Activated T-cell treated with anti-CD3 and anti-CD28 coated beads for 48 hours (primary cell): ENCODE data around the gene DNPH1.

Experiments
- DNase-seq: peaks from one replicate; pipeline ENCODE4 v3.0.0-alpha.2; 2020; ENCODE audit warnings: low read depth

The DNPH1 gene

DNA sequence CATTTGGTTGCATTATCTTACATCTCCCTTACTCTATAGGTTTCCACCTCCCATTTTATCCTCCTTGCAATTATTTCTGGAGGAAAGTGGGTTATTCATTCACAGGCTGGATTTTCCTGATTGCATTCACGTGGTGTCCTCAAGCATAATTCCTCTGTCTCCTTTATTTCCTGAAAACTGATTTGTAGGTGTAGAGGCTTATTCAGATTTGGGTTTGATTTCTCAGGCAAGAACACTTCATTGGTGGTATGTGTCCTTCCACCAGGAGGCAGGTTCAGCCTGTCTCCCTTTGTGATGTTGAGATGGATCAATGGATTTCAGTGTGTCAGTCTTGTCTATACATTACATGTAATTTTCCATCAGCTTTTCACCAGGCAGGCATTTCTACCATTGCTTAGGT, 17.3 kb downstream of the DNPH1 start:
- DNase-seq, result no peak

GRCh38 chr6:43207286-43207685, 22.0 kb downstream of the DNPH1 start:
- DNase-seq, result no peak

DNA sequence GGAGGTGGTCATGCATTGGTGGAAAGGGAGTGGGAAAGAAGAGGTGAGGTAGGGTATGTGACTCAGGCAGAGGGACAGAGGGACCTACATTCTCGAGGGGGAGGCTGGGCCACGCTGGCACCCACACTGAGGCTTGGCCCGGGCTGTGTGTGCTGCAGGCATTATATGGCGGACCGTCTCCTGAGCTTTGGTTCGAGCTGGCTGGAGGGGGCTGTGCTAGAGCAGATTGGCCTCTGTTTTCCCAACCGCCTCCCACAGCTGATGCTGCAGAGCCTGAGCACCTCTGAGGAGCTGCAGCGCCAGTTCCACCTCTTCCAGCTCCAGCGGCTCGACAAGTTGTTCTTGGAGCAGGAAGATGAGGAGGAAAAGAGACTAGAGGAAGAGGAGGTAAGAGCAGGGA, 23.4 kb downstream of the DNPH1 start:
- no peak for DNase-seq

DNA sequence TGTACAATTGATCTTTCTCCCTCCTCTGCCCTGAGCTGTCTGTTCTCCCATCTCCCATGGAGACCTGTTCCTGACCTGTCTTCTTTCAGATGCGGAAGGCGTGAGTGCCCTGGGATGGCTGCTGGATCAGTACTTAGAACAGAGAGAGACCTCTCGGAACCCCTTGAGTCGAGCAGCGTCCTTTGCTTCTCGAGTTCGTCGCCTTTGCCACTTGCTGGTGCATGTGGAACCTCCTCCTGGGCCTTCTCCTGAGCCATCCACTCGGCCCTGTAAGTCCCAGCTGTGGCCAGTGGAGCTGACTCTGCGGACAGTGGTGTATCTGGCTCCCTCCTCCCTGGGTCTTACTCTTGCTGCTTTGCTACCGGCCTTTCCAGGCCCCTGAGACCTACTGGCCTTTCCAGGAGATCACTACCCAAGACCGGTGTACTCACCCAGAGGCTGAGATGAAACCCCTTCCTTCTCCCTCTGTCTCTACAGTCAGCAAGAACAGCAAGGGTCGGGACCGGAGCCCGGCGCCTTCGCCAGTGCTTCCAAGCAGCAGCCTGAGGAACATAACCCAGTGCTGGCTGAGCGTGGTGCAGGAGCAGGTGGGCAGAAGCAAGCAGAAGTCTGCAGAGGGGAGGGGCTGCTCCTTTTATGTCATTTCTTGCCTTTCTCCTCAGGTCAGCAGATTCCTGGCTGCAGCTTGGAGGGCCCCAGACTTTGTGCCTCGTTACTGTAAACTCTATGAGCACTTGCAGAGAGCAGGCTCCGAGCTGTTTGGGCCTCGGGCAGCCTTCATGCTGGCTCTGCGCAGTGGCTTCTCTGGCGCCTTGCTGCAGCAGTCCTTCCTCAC, 24.8 kb downstream of the DNPH1 start:
- no peak for DNase-seq

DNA sequence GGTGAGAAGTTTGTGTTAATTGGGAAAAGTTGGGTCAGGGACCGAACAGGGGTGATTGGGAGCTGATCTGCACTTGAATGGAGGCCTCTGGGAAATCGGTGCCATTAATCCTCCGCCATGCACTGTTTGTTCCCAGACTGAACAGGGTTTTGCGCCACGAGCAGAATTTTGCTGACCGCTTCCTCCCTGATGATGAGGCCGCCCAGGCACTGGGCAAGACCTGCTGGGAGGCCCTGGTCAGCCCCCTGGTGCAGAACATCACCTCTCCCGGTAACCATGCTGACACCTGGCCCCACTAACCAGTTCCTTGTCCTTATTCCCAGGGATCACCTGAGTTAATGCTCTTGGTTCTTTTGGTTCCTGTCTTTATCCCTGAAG, 25.6 kb downstream of the DNPH1 start:
- DNase-seq, result no peak

DNA sequence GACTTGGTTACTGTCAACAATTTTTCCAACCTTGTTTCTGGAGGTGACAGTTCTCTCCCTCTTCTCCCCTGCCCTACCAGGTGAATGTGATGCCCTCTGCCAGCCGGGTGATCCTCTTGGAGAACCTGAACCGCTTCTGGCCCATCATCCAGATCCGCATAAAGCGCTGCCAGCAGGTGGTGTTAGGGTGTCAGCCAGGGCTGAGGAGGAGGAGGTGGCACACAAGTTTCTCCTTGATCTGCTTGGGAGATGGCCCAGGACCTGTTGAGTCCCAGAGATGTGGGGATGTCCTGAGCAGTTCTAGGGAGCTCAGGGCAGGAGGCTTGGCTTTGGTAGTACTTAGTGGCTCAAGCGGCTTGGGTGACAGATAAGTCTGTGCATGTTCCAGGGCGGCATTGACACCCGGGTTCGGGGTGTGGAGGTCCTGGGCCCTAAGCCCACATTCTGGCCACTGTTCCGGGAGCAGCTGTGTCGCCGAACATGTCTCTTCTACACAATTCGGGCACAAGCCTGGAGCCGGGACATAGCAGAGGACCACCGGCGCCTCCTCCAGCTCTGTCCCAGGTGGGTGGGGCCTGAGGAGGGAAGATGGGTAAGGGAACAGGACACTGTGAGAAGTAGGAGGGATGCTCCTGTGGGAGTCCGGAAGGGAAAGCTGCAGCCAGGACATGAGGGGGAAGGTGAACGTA, 26.1 kb downstream of the DNPH1 start:
- DNase-seq, result no peak

DNA sequence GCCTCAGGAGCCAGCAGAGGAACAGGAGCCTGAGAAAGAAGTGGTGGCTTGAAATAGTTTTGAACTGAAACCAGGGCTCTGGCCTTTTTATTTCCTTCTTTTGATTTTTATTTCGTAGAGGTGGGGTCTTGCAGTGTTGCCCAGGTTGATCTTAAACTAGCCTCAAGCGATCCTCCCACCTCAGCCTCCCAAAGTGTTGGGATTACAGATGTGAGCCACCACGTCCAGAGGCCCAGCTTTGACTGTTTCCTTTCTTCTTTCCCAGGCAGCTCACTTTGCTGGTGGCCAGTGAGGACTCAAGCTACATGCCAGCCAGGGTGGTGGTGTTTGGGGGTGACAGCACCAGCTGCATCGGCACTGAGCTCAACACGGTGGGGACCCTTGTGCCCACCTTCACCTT, 26.8 kb downstream of the DNPH1 start:
- no peak for DNase-seq

- no peak for DNase-seq
Measured at GRCh38 chr6:43200541-43200940, 28.7 kb downstream of the DNPH1 start.

DNA sequence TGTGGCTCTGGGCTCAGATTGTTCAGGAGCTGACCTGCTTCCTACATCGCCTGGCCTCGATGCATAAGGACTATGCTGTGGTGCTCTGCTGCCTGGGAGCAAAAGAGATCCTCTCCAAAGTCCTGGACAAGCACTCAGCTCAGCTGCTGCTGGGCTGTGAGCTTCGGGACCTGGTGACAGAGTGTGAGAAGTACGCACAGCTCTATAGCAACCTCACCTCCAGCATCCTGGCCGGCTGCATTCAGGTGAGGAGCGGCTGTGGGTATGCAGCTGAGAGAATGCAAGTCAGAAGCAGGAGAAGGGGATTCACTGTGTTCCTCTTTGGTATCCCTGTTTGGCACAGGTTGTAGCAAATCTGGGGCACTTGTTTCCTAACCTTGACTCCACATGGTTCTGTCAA, 29.4 kb downstream of the DNPH1 start:
- DNase-seq, result no peak

GRCh38 chr6:43196337-43196736, 32.9 kb downstream of the DNPH1 start:
- DNase-seq, result no peak

DNA sequence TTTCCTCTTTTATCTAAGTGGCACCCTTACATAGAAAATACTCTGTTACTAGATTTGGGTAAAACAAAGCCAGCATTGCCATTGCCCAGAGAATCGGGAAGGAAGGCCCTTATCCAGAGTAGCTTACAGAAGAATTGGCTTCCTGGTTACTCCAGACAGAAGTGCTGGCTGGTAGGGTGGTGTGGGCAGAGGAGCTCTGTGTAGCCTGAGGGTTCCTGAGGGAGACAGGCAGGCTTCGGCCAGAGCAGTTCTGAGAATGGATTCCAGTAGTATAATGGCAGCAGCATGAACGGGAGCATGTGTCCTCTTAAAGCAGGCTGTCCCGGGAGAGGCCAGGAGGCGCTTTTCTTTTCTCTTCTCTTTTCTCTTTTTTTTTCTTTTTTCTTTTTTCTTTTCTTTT, 35.4 kb downstream of the DNPH1 start:
- no peak for DNase-seq

DNA sequence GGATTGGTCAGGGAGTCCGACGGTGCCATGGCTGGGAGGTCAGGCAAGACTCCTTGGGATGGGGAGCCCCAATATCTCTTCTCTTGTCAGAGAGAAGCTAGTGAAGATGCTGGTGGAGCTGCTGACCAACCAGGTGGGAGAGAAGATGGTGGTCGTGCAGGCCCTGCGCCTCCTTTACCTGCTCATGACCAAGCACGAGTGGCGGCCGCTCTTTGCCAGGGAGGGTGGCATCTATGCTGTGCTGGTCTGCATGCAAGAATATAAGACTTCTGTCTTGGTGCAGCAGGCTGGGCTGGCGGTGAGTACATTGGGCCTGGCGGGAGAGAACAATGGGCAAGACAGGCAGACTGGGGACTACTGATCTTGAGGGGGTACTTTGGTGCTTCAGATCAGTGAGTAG, 36.4 kb downstream of the DNPH1 start:
- DNase-seq, result no peak

DNA sequence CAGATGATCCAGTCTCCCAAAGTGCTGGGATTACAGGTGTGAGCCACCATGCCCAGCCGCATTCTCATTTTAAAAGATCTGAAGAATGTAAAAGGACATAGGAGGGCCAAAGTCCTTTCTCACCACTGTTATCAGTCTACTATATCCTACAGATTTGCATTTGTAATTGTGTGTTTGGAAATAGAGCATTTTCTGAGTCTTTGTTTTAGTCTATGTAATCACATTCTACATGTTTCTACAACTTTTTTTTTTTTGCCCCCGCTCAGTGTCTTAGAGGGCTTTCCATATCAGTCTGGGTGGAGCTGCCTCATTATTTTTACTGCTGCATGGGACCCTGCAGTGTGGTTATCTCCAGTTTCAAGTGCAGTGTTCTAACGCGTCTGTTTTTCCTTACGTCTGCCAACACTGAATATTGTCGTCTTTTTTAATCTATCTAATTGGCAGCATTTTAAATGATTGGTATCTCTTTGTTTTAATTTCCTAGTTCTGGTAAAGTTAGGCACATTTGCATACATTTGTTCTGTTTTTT, 39.4 kb downstream of the DNPH1 start:
- no peak for DNase-seq

GRCh38 chr6:43188426-43188825, 40.9 kb downstream of the DNPH1 start:
- DNase-seq, result no peak

DNA sequence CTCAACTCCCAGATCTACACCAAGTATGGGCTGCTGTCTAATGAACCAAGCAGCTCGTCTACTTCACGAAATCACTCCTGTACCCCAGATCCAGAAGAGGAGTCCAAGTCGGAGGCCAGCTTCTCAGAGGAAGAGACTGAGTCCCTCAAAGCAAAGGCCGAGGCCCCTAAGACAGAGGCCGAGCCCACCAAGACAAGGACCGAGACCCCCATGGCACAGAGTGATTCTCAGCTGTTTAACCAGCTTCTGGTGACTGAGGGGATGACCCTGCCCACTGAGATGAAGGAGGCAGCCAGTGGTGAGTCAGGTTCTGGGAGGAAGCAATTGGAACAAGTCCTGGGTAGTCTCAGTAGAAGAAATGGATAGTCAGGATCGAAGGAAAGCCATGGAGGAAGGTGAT, 41.5 kb downstream of the DNPH1 start:
- no peak for DNase-seq

DNA sequence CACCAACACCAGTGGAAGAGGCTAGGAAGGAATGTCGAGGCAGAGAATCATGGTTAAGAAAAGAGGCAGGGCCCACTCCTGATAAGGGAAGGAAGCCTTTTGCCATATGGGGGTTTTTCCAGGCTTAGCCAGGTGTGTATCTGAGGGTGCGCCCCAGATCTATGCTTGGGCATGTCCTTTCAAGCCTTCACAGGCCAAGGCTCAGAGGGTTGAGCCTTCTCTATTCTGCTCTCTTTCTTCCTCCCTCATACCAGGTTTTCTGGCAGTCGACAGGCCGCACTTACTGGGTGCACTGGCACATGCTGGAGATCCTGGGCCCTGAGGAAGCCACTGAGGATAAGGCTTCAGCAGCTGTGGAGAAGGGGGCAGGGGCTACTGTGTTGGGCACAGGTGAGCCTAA, 42.6 kb downstream of the DNPH1 start:
- DNase-seq, result no peak

- DNase-seq, result no peak
Measured at GRCh38 chr6:43186019-43186418, 43.3 kb downstream of the DNPH1 start.

GRCh38 chr6:43185391-43185985, 43.8 kb downstream of the DNPH1 start:
- DNase-seq, result no peak

GRCh38 chr6:43184268-43184985, 44.9 kb downstream of the DNPH1 start:
- DNase-seq, result no peak

GRCh38 chr6:43183441-43183840, 45.8 kb downstream of the DNPH1 start:
- DNase-seq, result no peak

DNA sequence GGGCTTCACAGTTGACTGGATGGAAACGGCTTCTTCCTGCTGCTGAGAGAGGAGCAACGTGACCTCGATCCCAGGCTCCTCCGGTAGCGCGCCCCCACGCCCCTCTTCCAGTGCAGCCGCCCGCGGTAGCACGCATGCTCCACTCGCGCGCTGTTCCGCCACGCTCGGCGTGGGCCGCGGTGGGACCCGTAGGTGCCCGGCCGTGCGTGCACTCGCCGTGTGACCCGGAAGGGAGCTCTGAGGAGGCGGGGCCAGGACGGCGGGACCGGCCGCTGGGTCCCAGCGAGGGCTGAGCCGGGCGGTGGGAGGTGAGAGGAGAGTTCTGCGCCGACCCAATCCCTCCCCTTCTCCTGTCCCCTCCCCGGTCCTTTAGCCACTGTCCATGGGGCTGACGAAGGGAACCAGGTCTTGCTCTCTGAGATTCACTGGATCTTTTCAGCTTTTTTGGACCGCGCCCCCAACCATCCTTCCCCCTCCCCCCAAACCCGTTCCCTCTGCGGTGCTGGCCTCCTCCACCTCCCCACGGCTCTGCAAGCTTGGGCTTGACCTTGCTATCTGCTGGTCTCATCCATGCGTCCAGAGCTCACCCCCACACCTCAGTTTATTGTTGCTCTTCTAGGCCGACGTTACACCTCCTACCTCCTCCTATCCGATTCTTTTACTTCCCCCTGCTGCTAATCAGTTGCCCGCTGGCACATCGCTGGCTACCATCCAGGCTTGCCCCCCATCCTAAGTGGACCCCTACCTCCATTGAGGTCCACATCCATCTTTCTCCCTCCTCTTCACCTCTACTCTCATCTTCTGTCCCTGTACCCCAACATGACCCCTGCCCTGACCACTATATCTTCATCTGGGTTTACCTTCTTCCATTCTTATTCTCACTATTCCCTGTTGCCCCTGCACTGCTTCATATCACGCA, 47.1 kb downstream of the DNPH1 start, which contains the start of gene CUL9:
TSS of gene CUL9 (plus strand) at position 255 of the 919 bp plus-strand sequence. CDS start 2,115 bp downstream, outside the sequence.
- peak; percentile 83 for DNase-seq
